EH (cell line): Measurements from ENCODE around the gene NPAS3.

Source experiments
- DNase-seq: peaks from one replicate; pipeline ENCODE4 v3.0.0-alpha.2; 2015; ENCODE audit warnings: low read depth

Gene NPAS3

DNA sequence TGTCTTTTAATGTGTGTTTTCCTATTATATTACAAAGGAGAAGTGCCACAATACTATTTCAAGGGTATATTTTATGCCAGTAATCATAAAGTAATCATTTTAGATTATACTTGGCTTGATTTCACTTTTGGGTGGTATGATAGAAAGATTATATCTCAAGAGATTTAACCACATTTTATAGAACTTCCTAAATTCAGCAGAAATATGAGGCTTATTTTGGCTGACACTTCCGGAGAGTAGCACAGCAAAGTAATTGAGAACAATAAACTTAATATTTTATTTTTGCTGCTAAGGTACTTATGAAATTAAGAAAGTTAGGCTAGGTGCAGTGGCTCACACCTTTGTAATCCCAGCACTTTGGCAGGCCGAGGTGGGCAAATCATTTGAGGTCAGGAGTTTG lies 319.1 kb downstream of the NPAS3 start:
- no peak for DNase-seq

DNA sequence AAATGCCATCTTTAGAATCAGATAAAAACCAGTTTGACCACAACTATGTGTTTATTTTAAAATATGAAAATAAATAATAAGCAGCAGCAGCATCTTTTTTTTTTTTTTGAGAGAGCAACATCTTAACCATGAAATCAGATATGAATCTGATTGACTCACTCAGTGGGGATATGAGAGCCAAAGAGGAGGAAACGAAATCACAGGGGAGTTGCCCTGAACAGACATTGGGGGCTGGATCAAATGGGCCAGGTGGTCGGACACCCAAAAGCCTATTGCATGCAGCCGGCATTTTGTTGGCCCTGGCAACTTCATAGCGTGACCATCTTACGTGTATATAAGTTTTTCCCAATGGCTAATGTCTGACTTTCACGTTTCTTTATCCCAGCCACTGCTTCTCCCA lies 321.1 kb downstream of the NPAS3 start:
- no peak for DNase-seq

DNA sequence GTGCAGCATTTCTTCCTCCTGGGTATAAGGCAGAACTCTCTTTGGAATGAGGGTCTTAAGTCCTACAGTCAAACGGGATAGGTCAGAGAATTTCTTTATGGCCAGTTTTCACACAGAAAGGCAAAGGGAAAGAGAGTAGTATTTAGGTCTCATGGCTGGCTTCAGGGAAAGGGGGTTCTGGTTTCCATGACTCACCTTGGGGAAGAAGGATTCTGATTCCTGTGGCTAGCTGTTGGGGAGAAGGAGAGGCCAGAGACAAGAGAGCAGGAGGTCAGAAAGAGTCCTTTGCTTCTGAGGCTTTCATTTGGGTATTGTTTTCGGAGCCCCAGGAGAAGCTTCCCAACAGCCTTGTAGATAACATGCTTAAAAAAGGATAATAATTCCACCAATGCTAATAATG lies 332.5 kb downstream of the NPAS3 start:
- no peak for DNase-seq

DNA sequence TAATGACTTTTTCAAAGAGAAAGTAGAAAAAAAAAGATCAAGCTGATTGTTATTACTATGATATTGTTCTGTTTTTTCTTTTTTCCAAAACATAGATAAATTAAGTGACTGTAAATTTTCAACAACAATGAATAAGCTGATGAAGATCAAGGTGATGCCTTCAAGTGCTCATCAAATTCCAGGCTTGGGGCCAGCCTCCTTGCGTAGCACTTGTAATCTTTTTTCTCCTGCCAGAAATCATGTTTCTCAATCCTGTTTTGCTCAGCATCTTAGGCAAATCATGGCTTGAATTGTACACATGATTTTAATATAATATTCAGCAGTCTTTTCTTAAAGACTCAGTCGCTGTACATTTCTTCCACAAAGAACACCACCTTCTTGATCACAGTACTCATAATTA lies 333.2 kb downstream of the NPAS3 start:
- DNase-seq, result no peak

DNA sequence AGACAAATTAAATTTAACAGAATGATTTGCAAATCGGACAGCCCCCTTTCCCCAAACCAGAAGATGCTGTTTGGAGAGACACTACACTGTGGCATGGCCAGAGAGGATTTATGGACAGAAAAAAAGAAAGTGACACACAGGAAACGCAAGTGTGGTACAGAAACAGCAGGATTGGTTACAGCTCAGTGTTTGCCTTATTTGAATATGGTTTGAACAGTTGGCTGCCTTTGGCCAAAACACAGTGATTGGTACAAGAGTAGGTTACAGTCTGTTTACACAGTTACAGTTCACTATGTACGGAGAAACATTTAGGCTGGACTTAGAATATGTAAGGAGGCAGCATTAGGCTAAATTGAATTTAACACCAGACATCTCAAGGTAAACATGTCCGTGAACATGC lies 335.3 kb downstream of the NPAS3 start:
- DNase-seq, result no peak

DNA sequence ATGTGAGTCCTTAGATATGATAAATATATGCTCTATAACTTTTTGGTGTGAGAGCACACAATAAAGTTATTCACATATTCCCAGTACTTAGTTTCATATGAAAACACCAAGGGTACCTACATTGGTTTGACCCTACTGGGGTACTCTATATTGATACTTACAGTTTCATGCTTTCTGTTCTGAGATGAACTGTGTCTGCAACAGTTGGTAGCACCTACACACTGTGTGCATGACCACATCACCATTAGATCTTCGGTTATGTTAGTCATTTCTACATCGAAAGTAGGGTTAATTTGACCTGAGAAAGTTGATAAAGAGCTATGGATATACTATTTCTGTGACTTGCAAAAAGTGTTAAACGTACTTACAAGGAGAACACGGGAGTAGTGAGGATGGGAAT lies 337.2 kb downstream of the NPAS3 start:
- DNase-seq, result no peak

DNA sequence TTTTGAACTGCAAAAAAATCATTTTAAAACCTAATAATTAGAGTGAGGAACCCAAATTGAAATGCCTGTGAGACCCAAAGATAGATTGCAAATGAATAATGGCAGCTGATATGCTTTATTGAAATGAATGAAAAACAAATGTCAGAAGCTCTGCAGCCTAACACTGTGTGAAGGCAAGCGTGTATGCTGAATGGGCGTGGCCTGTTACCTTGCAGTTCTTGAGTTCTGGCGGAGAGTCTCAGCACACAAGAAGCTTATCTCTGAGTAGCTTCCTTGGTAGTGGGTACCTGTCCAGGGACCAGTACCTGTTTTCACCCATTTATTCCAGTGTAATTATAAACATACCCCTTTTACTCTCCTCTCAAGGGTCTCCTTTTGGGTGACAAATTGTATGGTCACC lies 341.2 kb downstream of the NPAS3 start:
- no peak for DNase-seq

DNA sequence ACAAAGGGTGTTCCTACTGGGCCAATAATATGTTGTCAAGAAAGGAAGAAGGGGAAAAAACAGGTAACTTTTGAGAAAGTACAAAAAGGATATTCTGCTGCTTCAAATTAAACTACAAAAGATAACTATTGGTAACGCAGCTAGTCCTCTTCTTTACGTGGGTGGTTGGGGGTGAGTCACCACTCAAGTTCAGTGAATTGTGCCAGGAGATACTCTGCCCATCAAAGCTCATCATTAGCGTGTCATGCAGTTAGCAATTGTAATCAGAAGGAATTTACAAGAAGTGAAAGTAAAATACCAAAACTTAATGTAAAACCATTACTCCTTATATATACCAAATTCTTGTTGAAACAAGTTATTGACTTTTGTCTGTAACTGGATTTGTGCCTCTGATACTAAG lies 342.0 kb downstream of the NPAS3 start:
- peak; percentile 10 for DNase-seq

DNA sequence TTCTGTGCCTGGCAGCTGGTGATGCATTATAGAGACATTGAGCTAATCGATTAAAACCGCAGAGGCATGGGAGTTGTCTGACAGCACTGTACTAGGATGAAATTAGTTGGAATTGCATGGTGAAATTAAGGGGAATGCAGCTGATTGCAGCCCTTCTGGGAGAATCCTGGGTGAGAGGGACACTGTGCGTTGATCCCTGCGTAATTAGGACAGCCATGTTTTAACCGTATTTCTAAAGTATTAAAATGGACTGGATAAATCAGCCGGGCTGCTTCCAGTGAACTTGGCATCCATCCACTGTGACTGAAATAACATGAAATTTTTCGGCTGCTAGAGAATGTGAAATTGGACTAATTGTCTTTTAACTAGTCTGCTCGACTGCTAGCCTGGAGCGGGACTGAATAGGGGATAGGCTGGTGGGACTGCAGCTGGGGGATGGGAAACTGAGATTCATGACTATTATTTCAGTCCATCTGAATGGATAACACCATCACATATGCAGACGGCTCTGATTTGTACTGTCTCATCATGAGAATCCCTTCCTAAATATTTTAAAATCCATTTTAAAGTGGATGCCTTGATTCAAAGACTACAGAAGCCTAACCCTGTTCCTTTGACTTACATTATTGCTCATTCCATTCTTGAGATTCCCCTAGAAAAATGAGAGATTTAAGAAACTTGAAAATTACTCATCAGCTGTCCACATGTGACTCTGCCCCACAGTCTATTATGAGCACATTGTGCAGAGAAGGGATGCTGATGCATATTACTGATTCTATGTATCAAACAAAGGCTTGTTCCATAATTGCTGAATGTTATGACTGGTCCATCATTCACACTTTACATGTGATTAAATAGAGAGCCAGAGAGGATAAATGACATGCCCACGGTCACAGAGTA lies 343.9 kb downstream of the NPAS3 start:
- DNase-seq, result peak; percentile 1

DNA sequence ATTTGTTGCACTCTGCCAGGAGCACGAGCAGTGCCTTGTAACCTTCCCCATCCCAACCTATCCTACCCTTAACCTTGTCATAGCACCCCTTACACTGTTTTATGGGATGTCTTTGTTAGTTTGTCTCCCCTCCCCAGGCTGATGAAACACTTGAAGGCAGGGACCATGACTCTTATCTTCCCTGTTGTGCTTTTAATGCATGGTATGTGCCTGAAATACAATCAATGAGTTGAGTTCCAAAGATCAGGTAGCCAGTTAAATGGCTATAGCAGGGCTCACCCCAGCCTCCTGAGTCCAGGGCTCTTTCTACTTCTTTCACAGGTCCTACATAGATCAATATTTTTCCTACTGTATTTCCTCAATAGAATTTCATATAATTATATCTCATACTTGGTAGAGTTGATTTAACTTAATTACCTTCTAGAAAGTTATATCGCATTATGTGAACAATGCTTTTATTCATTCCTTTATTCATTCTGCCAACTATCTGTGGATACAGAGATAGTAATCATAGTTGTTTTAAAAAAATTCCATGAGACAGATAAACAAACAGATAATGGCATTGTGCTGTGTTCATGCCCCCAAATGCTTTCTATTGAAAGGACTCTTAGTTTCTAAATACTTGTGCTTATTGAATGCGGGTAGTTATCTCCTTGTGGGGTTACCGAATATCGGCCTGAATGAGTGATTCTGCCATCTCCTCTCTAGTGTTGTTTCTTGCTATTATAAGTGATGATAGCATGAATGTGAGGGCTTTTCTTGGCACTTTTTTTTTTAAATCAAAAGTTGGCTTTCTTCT lies 347.4 kb downstream of the NPAS3 start:
- DNase-seq, result no peak

DNA sequence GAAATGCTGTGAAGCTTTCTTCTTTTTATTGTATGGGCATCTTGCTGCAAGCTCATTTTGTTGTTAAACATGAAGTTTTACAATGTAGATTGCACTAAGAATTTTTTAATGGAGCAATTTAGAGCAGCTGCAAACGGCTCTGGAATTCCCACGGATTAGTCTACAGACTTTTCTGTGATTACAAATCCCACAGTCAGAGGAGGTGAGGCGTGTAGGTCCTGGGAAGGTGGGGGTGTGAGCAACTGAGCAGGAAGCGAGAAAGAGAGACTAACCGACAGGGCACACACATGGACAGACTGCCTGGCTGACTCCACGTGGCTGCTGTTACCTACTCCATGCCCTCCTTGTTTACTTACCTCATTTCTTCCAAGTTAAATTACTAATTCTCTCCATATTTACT lies 348.5 kb downstream of the NPAS3 start:
- no peak for DNase-seq

DNA sequence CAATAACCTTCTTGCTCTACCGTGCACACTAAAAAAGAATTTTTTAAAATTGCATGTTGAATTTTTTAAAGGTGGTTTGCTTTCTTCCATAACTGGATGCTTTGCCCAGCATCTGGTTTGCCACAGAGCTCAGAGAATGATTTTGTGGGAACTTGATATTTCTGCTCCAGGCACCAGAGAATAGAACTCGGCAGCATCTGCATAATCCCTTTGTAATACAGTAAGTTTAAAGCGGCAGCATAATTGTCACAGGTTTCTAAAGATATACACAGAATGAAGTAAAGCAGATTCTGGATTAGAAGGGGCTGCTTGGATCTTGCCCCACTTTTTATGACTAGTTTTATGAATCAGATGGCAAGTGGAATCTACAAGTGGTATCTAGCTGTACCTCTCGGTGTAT lies 352.0 kb downstream of the NPAS3 start:
- no peak for DNase-seq

DNA sequence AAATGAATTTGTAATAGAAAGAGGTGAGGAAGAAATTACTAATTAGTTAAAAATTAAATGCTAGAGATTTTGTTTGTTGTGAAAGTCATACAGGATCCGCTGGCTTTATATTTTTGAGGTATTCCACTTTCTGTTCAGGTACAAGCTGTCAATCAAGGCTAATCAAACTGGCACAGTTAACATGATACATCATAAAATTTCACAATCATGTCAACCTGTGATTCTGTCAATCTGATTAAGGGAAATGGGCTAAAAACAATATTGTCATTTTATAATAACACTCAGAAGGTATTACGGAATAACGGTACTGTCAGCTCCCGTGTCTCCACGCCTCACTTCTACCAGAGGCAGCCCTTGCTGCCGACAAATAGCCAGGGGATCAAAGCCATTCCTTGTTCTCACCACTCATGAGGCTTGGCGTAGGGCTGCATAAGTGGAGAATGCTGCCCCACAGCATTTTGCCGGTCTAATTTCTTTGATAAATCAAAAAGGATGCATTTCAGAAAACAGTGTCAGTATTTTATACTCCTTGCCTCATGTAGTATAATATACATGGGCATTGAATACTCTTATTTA lies 352.9 kb downstream of the NPAS3 start:
- no peak for DNase-seq

DNA sequence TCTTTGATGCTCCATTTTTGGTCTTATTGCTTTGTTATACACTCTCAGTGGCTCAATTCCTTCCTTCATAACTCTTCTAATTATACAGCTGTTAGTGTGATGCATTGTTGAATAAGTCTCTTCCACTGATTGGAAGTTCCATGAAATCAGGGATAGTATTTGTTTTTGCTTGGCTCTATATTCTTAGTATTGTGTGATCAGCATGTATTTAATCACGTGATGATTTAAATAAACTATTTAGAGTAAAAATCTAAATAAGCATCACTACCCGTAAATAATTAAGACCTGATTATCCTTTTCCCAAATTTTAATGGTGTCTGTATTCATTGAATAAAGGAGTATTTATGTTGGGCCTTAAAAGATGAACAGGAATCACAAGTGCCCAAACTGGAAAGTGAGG lies 355.7 kb downstream of the NPAS3 start:
- DNase-seq, result no peak

DNA sequence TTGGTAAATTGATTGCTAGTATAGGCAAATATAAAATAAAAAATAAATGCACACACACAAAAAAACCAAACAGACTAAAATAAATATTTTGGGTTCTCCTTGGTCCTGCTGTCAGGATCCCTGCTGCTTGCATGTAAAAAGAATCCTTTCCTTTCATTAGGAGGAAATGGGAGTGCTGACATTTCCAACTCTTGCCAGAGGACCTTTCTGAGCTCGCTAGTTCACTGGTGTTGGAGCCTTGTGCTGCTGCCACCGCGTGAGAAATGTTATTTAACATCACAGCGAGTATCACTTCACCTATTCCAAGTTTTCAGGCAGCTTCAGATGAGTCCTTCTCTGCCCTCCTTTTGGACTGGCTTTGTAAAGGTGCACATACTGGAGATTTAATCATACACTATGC lies 358.9 kb downstream of the NPAS3 start:
- DNase-seq, result no peak

DNA sequence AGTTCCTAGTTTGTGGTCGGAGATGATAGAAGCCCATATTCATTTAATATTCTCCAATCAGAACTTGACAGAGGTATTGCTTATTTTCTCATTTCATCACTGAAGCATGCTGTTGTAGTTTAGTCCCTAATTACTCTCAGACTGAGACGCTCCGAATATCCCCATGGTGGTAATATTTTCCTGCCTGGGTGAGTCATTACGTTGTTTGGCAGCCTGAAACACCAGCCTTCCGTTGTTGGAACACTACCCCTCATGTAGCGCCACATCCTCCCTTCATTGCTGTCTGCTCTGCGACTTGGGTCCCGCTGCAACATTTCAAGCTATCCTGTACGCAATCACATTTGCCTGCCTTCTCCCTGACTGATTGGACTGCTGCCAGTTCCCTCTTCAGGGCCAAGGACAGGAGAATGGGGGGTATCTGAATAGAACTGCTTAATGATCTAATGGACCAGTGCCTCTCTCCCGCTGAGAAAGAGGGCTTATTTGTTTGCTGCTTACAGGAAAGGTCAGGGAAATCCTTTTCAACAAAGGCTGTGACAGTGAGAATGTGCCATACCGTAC lies 369.1 kb downstream of the NPAS3 start:
- DNase-seq, result peak; percentile 48

DNA sequence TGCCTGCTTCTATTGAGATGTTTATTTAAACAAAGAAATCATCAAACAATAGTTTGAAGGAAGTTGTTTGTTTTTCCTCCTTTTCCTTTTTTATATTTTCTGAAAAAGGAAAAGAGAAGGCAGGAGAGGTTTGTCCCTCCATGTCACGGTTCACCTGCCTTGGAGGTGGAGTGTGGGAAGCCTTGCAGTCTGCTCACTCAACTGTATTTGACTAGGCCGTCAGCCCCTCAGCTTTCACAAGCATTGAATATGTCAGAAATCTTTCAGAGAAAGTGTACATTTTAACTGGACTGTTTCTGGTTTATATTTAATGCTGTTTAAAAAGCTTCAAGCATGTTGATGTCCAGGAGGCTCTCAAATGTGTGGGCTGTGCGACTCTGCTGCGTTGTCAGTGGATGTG lies 370.4 kb downstream of the NPAS3 start:
- DNase-seq, result no peak

DNA sequence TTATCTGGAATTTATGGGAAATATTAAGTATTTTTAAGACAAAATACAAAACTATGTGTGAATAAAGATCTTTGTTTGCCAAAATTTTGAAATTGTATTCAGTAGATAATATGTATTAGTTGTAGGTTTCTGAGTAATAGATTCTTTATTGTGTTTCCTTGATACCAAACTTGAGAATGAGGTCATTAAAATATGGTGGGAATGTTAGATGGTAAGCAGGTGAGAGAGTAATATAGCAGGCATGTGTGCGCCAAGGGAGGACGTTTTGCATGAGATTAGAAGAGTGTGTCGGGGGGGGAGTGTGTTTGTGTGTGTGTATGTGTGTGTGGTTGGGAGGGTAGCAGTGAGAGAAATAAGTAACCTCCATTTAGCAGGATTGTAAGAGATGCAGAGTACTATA lies 376.5 kb downstream of the NPAS3 start:
- DNase-seq, result no peak

DNA sequence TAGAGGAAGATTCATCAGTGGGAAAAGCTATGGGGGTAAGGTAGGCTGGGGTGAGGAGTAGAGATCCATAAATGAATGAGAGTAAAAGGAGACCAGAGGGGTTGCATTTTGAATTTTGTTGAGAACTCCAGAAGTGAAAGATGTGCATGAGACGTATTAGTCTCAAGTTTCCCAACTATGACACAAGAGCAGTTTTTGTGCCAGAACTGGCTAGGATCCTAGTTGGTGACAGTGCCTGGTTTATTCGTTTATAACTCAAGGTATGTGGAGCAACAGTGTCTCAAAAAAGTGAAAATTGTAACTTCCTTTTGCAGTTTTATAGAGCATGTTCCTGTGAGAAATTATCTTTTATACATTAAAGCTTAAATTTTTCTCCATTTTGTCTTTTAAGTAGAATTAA lies 377.0 kb downstream of the NPAS3 start:
- no peak for DNase-seq

DNA sequence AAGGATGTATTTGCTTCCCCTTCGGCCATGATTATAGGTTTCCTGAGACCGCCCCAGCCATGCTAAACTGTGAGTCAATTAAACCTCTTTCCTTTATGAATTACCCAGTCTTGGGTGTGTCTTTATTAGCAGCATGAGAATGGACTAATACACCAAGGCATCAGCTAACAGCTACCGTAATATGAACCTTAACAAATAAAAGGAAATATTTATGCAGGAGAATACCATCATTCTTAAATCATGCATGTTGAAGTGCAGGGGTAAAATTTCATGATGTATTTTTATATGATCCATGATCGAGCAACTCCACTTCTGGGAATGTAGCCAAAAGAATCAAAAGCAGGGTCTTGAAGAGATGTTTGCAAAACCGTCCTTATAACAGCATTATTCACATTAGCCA lies 379.0 kb downstream of the NPAS3 start:
- no peak for DNase-seq

DNA sequence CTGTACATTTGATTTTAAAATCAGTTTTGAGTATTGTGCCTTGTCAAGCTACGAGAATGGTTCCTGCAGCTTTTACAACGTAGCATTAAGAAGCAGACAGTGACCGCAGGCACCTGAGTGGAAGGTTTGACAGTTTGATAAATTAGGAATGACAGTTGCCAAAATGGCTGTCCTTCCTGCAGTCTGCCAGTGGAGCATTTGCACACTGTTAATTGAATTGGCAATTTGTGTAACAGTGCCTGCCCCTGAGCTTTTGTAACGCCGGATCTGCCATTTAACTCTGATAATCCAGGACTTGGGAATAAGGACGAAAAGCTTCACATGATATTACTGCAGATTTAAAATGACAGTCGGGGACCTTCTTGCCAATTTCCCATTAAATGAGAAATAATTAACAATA lies 385.3 kb downstream of the NPAS3 start:
- no peak for DNase-seq

DNA sequence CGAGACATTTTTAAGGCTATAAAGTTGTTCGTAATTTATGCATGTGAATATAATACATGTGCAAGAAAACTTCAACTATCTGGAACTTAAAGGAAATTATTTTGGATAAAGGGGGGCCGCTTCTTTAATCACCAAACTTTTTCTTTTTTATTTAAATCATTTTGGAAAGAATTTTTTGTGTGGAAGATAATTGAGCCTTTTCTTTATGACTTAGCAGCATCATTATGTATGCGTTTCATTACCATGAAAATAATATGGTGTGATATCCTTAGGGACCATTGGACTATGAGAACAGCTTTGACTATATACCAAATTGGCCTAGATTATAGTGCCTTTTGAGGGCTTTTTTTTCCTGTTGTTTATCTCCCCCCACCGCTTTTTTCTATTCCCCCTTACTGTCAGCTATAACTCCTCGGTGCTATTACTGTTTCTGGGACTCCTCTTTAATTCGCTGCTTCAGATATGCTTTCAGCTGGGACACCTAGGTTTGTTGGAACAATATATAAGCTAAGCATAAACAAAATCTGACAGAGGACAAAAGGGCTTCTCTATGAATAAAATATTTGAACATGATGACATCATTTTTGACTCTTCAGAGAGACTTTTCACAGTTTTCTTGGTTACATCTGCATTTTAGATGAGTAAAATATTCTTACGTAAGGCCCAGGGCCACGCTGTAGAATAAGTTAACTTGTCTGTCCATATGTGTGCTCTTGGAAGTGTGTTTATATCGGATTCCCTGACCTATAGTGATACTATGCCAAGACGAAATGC lies 392.7 kb downstream of the NPAS3 start:
- DNase-seq, result no peak
